Measurements from ENCODE around the gene COCH. TPM values are rescaled to one million over a fixed set of nuclear protein-coding genes. Genes with fewer than 3 reads are reported as not detected.

The COCH gene
- total RNA-seq (ENCODE audit: insufficient read depth, low replicate concordance) = 10.4 TPM

GRCh38 chr14:30874120-30874998 lies at the start of gene COCH:
Gene COCH, plus strand, starts transcription at chr14:30874559. Its CDS starts 380 bp downstream, at chr14:30874939.
- DNase-seq (ENCODE audit: low spot score) = no peak

- DNase-seq (ENCODE audit: low spot score) = no peak
These were observed 48.3 kb upstream of the COCH start for GRCh38 chr14:30826070-30826469.

- no peak for DNase-seq (ENCODE audit: low spot score)
These were observed 44.5 kb upstream of the COCH start for GRCh38 chr14:30829853-30830252.

GRCh38 chr14:30834353-30834752 lies 40.0 kb upstream of the COCH start:
- no peak for DNase-seq (ENCODE audit: low spot score)

GRCh38 chr14:30838351-30838750 lies 36.0 kb upstream of the COCH start:
- DNase-seq (ENCODE audit: low spot score) = no peak

GRCh38 chr14:30840086-30840779 lies 34.1 kb upstream of the COCH start:
- no peak for DNase-seq (ENCODE audit: low spot score)

- DNase-seq (ENCODE audit: low spot score) = no peak
These were observed 31.9 kb upstream of the COCH start for GRCh38 chr14:30842431-30842830.

GRCh38 chr14:30848449-30849240 lies 25.7 kb upstream of the COCH start:
- no peak for DNase-seq (ENCODE audit: low spot score)

GRCh38 chr14:30849354-30849753 lies 25.0 kb upstream of the COCH start:
- no peak for DNase-seq (ENCODE audit: low spot score)

- no peak for DNase-seq (ENCODE audit: low spot score)
These were observed 24.4 kb upstream of the COCH start for GRCh38 chr14:30849983-30850382.

- DNase-seq (ENCODE audit: low spot score) = no peak
These were observed 20.4 kb upstream of the COCH start for GRCh38 chr14:30853946-30854345.

- DNase-seq (ENCODE audit: low spot score) = no peak
These were observed 19.9 kb upstream of the COCH start for GRCh38 chr14:30854492-30854891.

GRCh38 chr14:30855345-30856037 lies 18.9 kb upstream of the COCH start:
- DNase-seq (ENCODE audit: low spot score) = no peak

- DNase-seq (ENCODE audit: low spot score) = no peak
These were observed 13.2 kb upstream of the COCH start for GRCh38 chr14:30861200-30861599.

- DNase-seq (ENCODE audit: low spot score) = no peak
These were observed 9.4 kb upstream of the COCH start for GRCh38 chr14:30864934-30865333.

- DNase-seq (ENCODE audit: low spot score) = no peak
These were observed 5.6 kb upstream of the COCH start for GRCh38 chr14:30868736-30869135.

GRCh38 chr14:30869551-30870155 lies 4.7 kb upstream of the COCH start:
- DNase-seq (ENCODE audit: low spot score) = no peak

- no peak for DNase-seq (ENCODE audit: low spot score)
These were observed 1.8 kb upstream of the COCH start for GRCh38 chr14:30872602-30873001.

GRCh38 chr14:30873308-30874119 lies 845 bp upstream of the COCH start:
- no peak for DNase-seq (ENCODE audit: low spot score)
